ENCODE data around the gene LRRC59.

LRRC59 gene

DNA sequence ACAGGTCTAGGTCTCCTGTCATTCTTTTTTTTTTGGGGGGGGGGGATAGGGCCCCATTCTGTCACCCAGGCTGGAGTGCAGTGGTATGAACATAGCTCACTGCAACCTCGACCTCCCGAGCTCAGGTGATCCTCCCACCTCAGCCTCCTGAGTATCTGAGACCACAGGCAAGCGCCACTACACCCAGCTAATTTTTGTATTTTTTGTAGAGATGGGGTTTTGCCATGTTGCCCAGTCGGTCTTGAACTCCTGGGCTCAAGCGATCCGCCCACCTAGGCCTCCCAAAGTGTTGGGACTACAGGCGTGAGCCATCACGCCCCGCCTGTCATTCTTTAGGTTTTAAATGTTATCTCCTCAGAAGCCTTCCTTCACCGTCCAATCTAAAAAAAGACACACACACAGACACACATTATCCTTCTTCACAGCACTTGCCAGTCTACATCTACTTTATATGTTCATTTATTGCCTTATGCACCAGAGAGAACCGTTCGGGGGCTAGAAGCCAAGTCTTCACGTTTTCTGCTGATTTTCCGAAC lies 25.0 kb downstream of the LRRC59 start:
- peak overlapping the region; percentile 79 for H3K4me3 ChIP-seq (ENCODE audit: low read length)
- H2AFZ ChIP-seq (ENCODE audit: low read length), result peak overlapping the region; percentile 77
- H3K27ac ChIP-seq (ENCODE audit: low read length), result peak overlapping the region; percentile 82; the same call in 1 of the 2 replicates
- peaks cover 11% of the 10 kb centered on the region for H3K4me1 ChIP-seq (ENCODE audit: low read length)
- H3K9me3 ChIP-seq (replicated peaks; ENCODE audit: insufficient read depth, low read length), result no peaks in the 10 kb centered on the region
- H3K4me2 ChIP-seq (ENCODE audit: low read depth, low read length), result peak overlapping the region; percentile 95
- TF ChIP-seq EZH2 (optimal IDR thresholded peaks at IDR 0.05; ENCODE audit: low read depth, low read length) (no peak), EZH2phosphoT487 (IDR thresholded peaks at IDR 0.05; ENCODE audit: low read length) (no peak)
- TF ChIP-seq, protein P1, sequence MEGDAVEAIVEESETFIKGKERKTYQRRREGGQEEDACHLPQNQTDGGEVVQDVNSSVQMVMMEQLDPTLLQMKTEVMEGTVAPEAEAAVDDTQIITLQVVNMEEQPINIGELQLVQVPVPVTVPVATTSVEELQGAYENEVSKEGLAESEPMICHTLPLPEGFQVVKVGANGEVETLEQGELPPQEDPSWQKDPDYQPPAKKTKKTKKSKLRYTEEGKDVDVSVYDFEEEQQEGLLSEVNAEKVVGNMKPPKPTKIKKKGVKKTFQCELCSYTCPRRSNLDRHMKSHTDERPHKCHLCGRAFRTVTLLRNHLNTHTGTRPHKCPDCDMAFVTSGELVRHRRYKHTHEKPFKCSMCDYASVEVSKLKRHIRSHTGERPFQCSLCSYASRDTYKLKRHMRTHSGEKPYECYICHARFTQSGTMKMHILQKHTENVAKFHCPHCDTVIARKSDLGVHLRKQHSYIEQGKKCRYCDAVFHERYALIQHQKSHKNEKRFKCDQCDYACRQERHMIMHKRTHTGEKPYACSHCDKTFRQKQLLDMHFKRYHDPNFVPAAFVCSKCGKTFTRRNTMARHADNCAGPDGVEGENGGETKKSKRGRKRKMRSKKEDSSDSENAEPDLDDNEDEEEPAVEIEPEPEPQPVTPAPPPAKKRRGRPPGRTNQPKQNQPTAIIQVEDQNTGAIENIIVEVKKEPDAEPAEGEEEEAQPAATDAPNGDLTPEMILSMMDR (IDR thresholded peaks at IDR 0.05; ENCODE audit: low read length), result no peak
- DNase-seq, result peak; percentile 12
- no peaks in the 10 kb centered on the region for H3K36me3 ChIP-seq (replicated peaks; ENCODE audit: insufficient read depth, low read length)
- H3F3A ChIP-seq (ENCODE audit: insufficient read depth, low read length), result no peaks in the 10 kb centered on the region
- no peaks in the 10 kb centered on the region for H3K9me2 ChIP-seq (replicated peaks; ENCODE audit: insufficient read depth, low read length)
- H3K9ac ChIP-seq (ENCODE audit: low read length), result peak overlapping the region; percentile 93
- H3K27me3 ChIP-seq (replicated peaks; ENCODE audit: insufficient read depth, low read length), result no peaks in the 10 kb centered on the region
- peaks cover 33% of the 10 kb centered on the region for H3K79me2 ChIP-seq (ENCODE audit: low read length)
- no peaks in the 10 kb centered on the region for H4K20me1 ChIP-seq (ENCODE audit: insufficient read depth, low read length)

DNA sequence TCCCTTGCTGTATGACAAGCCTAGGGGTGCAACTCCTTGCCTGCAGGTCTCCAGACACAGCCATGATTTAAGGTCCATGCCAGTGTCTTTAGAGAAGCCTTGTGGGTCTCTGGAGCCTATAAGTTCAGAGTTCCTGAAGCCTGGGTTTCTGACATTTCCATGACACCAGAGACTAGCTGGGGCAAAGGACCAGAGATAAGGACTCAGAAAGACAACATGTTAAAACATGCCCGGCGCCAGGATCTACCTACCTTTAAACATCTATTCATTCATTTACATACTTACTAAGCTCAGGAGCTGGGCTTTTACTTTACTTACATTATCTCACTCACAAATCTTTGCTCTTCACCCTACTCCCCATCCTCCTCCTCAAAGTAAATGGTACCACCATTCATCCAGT lies 25.8 kb downstream of the LRRC59 start:
- Histone ChIP-seq H3K79me2 (ENCODE audit: low read length) (peaks cover 33% of the 10 kb centered on the region), H2AFZ (ENCODE audit: low read length) (no peak overlapping the region), H3K4me2 (ENCODE audit: low read depth, low read length) (peak overlapping the region; percentile 95), H3K9me3 (replicated peaks; ENCODE audit: insufficient read depth, low read length) (no peaks in the 10 kb centered on the region), H3K27me3 (replicated peaks; ENCODE audit: insufficient read depth, low read length) (no peaks in the 10 kb centered on the region), H3K9ac (ENCODE audit: low read length) (no peak overlapping the region), H3F3A (ENCODE audit: insufficient read depth, low read length) (no peaks in the 10 kb centered on the region), H3K4me3 (ENCODE audit: low read length) (no peak overlapping the region; the same call in 1 of the 2 replicates), H3K4me1 (ENCODE audit: low read length) (peaks cover 11% of the 10 kb centered on the region), H3K27ac (ENCODE audit: low read length) (no peak overlapping the region), H3K36me3 (replicated peaks; ENCODE audit: insufficient read depth, low read length) (no peaks in the 10 kb centered on the region), H4K20me1 (ENCODE audit: insufficient read depth, low read length) (no peaks in the 10 kb centered on the region), H3K9me2 (replicated peaks; ENCODE audit: insufficient read depth, low read length) (no peaks in the 10 kb centered on the region)
- TF ChIP-seq, protein P1 (IDR thresholded peaks at IDR 0.05; ENCODE audit: low read length), result no peak
- TF ChIP-seq EZH2phosphoT487 (IDR thresholded peaks at IDR 0.05; ENCODE audit: low read length) (no peak), EZH2 (optimal IDR thresholded peaks at IDR 0.05; ENCODE audit: low read depth, low read length) (no peak)
- no peak for DNase-seq

DNA sequence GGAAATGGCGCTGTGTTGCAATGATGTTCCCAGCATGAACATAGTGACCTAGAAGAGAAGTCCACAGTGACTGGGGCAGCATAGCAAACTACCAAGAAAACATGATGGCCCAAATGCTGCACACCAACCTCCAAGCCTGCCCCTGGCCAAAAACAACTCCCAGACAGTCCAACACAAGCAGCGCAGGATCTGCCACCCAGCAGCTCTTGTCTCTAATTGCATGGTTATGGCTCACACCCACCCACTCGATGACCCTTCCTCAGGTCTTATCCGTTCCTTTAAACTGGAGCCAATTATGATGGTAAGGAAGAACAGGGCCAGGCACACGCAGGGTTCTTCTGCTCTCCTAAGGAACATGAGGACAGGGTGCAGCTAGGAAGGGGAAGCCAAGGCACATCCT lies 27.3 kb downstream of the LRRC59 start:
- DNase-seq, result no peak
- Histone ChIP-seq H3K36me3 (replicated peaks; ENCODE audit: insufficient read depth, low read length) (no peaks in the 10 kb centered on the region), H3K79me2 (ENCODE audit: low read length) (peaks cover 33% of the 10 kb centered on the region), H3K4me1 (ENCODE audit: low read length) (peaks cover 11% of the 10 kb centered on the region), H3K9me2 (replicated peaks; ENCODE audit: insufficient read depth, low read length) (no peaks in the 10 kb centered on the region), H3K9me3 (replicated peaks; ENCODE audit: insufficient read depth, low read length) (no peaks in the 10 kb centered on the region), H3K4me3 (ENCODE audit: low read length) (no peak overlapping the region), H4K20me1 (ENCODE audit: insufficient read depth, low read length) (no peaks in the 10 kb centered on the region), H3F3A (ENCODE audit: insufficient read depth, low read length) (no peaks in the 10 kb centered on the region), H3K27ac (ENCODE audit: low read length) (no peak overlapping the region), H3K9ac (ENCODE audit: low read length) (no peak overlapping the region), H3K4me2 (ENCODE audit: low read depth, low read length) (no peak overlapping the region), H2AFZ (ENCODE audit: low read length) (no peak overlapping the region), H3K27me3 (replicated peaks; ENCODE audit: insufficient read depth, low read length) (no peaks in the 10 kb centered on the region)
- TF ChIP-seq EZH2 (optimal IDR thresholded peaks at IDR 0.05; ENCODE audit: low read depth, low read length), result no peak

DNA sequence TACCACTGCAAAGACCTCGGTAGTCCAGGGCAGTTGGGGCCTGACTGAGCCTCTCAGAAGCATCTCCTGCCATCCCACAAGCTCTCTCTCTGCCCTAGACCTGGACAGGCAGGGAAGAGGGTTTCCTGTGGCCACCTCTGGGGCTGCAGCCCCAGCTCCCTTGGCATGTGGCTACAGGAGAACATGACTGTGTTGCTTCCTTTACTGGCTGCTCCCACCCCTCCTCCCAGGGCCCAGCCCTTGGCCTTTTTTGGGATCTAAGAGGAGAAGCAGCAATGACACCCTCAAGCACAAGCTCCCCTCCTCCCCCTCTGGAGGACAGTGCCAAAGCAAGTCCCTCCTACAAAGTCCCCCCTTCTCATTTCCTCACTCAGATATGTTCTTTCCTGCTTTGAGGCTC lies 29.9 kb downstream of the LRRC59 start:
- Histone ChIP-seq H3K9ac (ENCODE audit: low read length) (no peak overlapping the region), H3K4me2 (ENCODE audit: low read depth, low read length) (no peak overlapping the region), H3K27me3 (replicated peaks; ENCODE audit: insufficient read depth, low read length) (no peaks in the 10 kb centered on the region), H2AFZ (ENCODE audit: low read length) (no peak overlapping the region), H3K9me2 (replicated peaks; ENCODE audit: insufficient read depth, low read length) (no peaks in the 10 kb centered on the region), H3K36me3 (replicated peaks; ENCODE audit: insufficient read depth, low read length) (no peaks in the 10 kb centered on the region), H3K79me2 (ENCODE audit: low read length) (peaks cover 24% of the 10 kb centered on the region), H3K4me1 (ENCODE audit: low read length) (peaks cover 7% of the 10 kb centered on the region), H3K9me3 (replicated peaks; ENCODE audit: insufficient read depth, low read length) (no peaks in the 10 kb centered on the region), H3K4me3 (ENCODE audit: low read length) (no peak overlapping the region), H3K27ac (ENCODE audit: low read length) (no peak overlapping the region), H4K20me1 (ENCODE audit: insufficient read depth, low read length) (no peaks in the 10 kb centered on the region), H3F3A (ENCODE audit: insufficient read depth, low read length) (no peaks in the 10 kb centered on the region)
- no peak for DNase-seq
- TF ChIP-seq EZH2phosphoT487 (IDR thresholded peaks at IDR 0.05; ENCODE audit: low read length) (no peak), EZH2 (optimal IDR thresholded peaks at IDR 0.05; ENCODE audit: low read depth, low read length) (no peak)
- TF ChIP-seq, protein P1 (IDR thresholded peaks at IDR 0.05; ENCODE audit: low read length), result no peak
